ENCODE results near the gene COL2A1.
"Not testable (repeated sequence)": the region's sequence is repeated elsewhere in the genome, so short reads cannot be mapped to it uniquely, and the experiment has no call there.

The COL2A1 gene

DNA sequence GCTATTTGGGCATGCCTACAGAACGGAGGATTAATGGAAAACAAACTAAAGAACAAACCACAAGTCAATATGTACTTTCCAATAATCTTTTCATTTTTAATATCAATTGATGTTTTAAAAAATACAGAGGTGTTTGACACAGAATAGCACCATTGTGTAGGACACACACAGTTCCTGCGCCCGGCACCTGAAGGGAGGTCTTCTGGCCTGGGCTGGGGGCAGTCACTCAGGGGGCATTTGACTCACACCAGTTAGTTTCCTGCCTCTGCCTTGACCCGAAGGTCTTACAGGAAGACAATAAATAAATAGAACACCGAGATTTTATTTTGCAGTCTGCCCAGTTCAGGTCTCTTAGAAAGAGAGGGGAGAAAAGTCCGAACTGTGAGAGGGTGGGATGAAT is 31.4 kb downstream of the COL2A1 start:
- no peak for DNase-seq

DNA sequence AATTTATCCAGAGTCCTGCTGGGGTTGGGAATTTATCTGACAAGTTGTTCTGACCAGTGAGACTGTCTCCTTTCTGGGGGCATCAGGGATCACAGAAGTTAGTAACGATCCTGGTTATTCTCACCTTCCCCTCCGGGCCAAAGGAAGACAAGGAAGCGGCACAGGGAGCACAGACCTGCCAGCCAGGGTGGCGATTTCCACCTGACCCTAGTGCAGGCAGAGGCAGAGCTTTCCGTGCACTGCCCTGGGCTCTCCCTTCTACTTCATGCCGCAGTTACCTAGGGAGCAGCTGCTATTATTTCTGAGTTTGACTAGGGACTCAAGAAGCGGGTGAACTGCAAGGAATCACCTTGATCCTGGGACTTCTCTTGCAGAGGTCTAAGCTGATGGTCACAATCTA is 33.4 kb downstream of the COL2A1 start:
- DNase-seq = no peak

DNA sequence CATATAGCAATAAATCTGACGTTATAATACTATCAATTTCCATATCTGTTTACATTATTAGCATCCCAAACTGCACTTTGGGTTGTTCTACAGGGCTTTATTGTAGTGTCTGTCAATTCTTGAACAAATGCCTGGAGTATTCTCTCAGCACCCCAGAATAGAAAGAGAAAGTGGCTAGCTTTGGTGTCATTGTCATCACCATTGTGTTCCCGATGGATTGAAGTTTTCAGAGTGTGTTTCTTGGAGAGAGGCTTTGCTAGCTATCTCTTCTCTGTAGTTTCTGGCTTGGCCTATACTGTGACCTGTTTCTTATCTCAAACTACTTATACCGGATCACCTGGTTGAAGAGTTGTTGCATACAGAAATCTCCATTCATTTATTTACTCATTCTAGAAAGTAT is 34.4 kb downstream of the COL2A1 start:
- no peak for DNase-seq

DNA sequence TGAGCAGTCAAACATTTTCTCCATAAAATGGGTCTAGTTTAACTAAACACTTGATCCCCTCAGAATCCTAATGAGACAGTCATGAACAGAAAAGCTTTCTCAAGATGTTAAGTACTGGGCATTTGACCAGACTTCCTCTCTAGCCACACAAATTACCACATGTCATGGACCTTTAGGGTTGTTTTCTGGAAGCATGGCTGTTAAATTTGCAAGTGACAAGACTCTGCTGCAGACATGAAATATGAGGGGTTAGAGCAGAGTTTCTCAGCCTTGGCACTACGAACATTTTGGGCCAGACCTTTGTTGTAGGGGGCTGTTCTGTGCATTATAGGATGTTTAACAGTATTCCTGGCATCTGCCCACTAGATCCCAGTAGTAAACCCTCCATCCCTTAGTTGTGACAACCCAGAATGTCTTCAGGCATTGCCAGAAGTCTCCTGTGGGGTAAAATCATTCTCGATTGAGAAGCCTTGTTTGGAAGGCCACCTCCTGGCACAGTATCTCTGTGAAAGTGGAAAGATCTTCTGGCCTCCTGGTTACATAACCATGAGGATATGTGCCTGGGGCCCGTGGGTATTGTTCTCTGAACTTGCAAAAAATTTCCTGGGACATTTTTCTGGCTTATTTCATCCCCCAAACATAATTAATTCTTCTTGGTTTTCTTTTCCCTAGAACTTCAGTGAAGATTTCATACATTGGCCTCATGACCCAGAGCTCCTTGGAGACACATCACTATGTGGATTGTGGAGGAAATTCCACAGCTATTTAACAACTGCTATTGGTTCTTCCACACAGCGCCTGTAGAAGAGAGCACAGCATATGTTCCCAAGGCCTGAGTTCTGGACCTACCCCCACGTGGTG is 36.6 kb downstream of the COL2A1 start:
- no peak for DNase-seq

DNA sequence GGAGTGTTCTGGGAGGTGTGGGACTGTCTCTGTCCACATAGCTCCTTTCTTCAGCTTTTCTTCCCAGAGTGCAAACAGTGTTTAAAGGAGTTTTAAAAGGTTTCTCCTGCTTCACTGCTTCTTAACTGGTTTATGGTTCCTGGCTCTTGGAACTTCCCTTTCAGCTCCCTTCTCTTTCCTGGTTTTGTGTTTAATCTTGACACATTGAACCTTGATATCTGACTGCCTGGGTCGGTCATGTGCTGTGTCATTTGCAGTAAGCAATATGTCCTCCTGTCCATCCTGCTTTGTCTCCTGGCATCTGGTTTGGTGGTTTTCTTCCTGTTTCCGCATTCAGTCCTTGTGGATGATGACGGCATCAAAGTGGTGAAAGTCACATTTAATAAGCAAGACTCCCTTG is 38.7 kb downstream of the COL2A1 start:
- no peak for DNase-seq

DNA sequence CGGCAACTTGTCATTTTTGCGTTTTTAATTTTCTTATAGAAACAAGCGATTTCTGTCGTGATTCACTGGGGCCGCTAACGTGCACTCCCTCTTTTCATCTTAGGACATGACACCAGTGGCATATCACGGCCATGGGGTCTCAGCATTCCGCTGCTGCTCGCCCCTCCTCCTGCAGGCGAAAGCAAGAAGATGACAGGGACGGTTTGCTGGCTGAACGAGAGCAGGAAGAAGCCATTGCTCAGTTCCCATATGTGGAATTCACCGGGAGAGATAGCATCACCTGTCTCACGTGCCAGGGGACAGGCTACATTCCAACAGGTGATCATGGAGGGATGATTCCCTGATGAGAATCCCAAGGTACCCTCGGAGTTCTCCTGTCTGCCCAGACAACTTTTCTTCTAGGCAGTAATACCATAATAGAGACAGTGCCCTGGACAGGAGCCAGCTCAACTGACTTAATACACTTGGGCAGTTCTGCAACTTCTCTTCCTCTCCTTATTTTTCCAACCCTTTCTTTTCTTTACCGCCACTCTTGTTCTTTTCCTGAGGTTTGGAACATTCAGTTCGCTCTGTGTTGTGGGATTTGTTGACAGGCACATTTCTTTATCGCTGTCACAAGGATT is 40.1 kb downstream of the COL2A1 start:
- no peak for DNase-seq

DNA sequence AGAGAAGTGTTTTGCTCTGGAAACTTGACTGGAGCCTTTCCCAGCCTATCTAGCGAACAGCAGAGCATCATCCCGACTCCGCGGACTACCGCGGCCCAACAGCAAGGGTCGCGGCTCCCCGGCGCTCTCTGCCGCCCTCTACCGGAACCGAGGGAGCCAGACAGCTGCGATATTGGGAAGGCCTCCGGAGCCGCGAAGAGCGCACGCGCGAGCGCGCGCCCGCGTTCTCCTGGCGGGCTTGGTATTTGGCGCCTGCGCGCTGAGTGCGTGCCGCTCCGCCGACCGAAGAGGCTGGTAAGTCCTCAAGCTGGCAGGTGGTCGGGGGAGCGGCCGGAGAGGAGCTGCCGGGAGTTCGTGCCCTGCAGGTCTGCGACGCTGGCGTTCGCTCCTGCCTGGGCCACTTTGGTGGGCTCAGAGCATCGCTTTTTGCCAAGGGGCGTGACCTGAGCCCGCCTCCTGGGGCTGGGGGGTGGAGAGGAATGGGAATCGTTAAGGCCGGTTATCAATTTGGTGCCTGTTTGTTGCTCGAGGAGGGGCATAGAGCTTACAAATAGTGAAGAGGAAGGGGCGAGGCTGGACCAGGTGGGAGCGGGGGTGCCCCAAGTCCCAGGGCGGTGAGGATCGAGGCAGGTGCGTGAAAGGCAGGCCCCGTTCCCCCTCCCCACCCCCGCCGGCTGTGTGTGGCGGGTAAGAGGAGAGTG is 40.8 kb downstream of the COL2A1 start, which contains the start of gene TMEM106C:
TMEM106C (plus strand) TSS at position 257 of the 701 bp plus-strand sequence. CDS start 641 bp downstream, outside the sequence.
- peak; percentile 88 for DNase-seq

DNA sequence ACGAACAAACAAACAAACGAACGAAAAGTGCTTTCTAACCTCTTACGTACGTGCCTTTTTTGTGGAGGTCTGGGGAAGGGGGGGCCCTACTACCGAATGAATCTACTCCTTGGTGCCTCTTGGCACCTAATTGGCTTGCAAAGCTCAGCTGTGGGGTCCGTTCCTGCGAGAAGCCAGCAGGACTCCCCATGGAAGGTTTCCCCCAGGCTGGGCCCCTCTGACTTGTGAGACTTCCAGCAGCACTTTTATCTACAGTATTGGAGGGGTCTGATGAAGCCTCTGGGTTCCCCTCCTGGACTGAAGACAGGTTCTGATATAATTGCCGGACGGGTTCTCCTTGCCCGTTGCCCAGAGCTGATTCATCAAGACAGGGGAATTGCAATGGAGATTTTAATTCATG is 42.1 kb downstream of the COL2A1 start:
- DNase-seq = no peak

DNA sequence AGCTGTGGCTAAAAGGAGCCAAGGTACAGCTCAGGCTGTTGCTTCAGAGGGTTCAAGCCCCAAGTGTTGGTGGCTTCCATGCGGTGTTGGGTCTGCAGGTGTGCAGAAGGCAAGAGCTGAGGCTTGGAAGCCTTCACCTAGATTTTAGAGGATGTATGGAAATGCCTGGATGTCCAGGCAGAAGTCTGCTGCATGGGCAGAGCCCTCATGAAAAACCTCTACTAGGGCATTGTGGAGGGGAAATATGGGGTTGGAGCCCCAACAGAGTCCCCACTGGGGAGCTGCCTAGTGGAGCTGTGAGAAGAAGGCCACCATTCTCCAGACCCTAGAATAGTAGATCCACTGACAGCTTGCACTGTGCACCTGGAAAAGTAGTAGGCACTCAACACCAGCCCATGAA is 46.6 kb downstream of the COL2A1 start:
- not testable (repeated sequence) for DNase-seq

DNA sequence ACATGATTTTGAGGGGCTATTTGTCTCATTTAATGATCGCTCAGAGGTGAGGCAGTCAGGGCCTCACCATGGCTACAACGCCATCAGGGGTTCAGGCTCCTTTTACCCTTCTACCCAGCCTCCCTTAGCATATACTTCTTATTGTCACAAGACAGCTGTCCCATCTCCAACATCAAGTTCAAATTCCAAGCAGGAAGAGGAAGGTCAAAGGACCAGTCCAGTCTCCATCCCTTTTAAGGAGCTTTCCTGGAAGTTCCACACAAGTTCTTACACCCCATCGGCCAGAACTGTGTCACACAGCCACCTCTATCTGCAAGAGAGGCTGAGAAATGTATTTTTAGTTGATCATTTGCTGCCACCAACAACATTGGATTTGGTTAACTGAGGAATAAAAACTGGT is 49.2 kb downstream of the COL2A1 start:
- no peak for DNase-seq

DNA sequence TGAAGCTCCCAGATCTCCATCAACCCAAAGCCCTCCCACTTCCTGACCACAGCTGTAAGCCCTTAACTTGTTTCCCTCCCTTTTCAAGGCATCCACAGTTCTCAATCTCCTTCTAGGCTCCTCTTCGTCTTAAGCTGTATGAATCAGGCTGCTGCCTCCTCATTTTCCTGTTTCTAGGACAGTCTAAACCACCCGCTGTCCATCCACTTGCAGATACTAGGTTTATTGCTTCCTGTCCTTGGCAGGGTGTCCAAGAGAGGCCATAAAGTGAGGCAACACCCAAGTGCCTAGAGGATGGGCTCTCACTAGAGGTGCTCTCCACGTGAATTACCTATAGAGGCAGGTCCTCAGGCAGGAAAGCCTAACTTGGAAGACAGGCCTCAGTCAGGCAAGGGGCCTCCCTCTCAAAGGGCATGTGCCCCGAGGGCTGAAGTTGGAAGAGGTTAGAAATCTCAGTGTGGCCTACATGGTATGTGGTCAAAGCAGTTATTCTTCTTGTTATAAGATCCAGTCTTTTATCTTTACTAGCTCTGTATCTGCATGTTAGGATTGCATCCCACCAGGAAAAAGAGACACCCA is 49.7 kb downstream of the COL2A1 start:
- no peak for DNase-seq

DNA sequence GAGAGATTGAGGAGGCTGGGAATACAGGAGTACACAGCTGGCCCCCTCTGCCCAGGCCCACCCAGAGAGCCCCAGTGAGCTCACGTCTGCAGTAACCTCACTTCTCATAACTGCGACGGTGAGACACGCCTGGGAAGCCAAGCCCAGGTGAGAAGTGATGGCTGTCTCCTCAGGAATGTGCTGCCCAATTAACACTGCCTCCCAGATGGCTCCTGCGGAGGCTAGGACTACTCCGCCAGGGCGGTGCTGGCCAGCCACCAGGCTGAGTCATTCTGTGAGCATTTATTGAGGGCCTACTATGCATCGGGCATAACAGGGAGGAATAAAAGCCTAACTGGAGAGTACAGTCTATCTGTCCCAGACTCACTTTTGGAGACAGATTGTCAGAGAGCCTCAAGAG is 50.2 kb downstream of the COL2A1 start:
- DNase-seq = no peak

DNA sequence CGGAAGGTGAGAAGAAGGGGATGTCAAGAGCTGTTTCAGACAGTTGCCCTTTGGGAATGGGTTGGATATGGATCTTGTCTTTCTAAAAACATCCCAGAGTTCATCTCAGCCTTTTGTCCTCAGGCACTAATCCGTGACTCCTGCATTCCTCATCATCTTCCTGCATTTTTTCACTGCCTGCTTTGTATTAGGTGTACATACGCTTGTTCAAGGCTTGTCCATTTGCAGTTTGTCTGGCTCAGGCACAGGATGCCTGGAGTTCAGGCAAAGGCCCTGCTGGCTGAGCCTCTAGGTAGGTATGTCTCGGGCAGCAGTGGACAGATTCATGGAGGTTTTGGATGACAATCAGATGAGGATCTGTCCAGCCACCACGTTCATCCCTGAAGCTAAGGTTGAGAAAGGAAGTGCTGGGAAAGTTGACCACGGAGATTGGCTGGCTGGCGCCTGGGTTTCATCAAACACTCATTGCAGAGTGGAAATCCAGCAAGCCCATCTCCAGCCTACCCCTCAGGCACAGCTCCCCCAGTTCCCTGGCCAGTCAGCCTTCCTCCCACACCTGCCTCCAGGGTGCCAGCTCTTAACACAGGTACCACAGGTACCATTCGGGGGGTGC is 53.3 kb downstream of the COL2A1 start:
- no peak for DNase-seq

DNA sequence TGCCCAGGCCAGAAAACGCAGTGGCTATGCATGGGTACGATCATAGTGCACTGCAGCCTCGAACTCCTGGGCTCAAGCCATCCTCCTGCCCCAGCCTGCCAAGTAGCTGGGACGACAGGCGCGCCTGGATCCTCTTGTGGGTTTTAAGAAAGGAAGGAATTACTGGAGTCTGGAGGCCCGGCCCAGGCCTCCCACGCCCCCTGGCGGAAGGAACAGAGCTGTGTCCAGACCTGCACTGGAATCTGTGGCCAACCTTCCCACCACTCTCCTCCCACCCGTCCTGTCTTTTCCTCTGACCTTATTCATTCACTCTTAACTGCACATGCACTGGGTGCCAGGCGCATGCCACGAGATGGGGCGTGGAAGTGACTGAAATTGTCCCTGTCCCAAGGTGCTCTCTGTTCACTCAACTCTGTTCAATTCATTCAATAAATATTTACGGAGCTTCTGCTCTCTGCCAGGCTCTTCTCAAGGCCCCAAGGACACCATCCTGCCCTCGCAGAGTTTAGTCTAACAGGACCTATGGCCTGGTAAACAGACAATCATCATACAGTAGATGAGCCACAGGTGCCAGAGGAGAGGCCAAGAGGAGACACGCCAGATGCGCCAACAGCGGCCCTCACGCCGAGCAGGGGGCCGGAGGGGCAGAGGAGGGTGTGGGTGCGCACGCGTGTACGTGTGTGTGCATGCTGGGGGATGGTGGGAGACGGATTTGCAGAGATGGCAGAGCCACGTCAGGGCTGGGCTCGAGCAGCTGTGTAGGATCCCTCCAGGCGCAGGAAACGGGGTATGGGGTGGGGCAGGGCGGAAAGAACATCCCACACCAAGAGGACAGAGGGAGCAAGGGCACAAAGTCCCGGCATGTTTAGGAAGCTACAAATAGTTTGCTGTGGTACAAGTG is 54.6 kb downstream of the COL2A1 start:
- DNase-seq = peak; percentile 84

DNA sequence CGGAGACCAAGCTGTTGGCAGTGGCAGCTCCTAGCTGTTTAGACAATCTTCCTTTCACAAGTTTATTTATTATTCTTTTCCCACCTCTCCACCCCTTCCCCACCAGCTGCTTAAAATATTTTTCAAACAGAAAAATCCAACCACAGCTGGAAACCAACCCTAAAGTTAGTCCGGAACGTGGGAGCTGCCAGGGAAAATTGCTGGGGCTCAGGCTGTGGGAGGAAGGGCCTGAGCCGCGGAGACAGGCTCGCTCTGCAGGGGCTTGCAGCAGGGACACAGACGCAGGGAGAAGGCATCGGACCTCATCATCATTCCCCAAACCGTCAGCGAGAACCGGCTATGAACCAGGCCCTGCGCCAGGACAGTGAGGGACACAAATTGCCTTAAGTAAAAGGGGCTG is 56.9 kb downstream of the COL2A1 start:
- no peak for DNase-seq

DNA sequence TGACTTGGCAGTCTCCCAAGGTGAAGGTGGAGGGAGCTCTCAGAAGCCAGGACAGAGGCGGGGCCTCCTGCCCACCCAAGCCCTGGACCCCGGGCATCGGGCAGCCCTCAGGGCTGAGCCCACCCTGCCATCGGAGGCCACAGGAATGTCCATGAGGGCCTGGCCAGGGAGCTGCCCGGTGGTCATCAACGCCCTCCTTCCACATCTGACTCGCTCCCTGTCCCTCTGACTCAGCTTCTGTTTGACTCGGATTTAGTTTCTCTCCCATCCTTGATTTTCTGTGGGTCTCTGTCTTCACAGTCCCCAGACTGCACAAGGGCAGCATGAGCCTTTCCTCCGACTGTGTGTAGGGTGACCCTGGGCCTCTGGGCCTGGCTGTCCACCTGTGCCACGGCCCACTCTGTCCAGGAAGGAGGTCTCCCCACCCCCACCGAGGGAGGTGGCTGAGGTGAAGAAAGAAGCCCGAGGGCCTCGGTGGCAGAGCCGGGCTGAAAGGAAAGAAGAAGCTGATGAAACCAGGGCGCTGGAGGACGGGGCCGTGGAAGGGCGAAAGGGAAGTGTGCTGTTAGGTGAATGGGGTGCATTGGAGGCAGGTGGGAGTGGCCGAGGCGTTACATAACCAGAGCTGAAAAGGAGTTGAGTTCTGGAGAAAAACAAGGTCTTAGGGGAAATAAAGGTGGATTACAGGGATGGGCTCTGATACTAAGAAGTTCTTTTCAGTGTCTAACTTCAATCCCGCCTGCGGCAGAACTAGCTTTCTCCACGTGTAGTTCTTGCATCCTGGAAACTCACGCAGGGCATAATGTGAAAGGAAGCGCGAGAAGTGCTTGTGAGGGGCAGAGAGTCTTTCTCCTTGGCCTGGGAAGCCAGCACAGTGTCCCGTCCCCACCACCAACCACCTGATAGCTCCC is 57.6 kb downstream of the COL2A1 start:
- DNase-seq = peak; percentile 49

DNA sequence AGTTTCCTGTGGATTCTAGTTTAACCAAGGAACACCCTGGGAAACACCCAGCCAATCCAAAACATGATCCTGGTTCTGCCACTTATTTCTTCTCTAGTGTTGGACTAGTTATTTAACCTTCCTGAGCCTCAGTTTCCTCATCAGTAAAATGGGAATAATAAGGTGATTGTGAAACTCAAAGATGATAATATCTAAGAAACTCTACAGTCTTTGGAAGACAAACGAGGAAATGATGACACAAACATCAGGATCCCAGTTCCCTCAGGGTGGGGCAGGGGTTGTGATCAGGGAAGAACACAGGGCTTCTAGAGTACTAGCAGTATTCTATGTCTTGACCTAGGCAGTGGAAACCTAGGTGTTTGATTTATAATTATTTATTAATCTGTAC is 58.9 kb downstream of the COL2A1 start:
- DNase-seq = no peak

DNA sequence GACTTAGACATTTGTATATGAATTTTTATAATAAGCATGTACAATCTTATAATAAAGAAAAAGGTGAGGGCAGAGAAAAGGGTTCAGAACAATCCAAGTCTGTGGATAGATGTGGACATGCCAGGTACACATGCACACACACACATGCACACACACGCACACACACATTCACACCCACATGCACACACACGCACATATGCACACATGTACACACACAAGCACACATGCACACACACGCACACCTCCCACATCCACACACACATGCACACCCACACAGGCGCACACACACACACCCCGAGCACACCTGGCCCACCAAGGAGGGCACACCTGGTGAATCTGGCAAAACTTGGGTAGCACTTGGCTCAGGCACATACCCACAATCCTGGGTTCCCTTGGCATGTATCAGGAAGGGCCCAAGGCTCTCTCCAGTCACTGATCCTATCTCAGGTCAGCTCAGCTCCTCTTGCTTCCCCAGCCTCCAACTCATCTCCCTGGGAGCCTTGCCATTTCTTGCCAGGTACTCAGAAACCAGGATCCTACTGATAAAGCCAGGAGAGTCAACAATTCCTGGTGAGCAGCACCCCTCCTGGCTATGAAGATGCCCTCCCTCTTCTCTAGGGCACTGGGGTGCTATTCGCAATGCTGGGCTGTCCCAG is 59.5 kb downstream of the COL2A1 start:
- peak; percentile 49 for DNase-seq

DNA sequence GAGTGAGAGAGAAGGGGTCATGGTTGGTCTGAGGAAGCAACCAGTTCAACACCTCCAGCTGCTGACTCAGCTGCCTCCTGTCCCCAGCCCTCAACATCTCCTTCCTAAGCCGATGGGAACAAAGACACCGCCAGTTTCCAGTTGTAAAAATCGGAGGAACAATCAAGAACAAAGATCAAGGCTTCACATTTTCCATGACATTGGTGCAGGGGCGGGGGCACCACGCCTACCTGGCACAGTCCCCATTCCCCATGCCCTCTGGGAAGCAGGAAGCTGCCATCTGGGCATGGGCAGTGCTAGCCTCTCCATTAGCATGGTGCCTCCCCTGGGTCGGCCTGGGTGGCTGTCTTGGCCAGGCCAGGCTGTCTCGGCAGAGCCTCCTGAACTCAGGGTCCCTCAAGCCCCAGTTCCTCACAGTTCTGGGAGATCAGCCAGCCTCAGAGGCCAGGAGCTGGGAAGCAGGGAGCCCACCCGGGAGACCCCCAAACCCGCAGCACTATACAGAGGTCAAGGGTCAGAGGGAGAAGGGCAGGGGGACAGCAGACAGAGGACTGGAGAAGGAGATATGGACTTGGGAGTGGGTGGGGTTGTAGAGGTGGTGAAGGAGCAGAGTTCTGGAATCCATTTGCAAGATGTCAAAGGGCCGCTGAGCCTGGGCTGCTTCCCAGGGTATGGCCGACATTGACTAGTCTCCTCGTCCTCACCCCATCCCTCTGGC is 60.5 kb downstream of the COL2A1 start:
- no peak for DNase-seq
